Measurements from ENCODE around the gene IL36B. TPM values are rescaled to one million over a fixed set of nuclear protein-coding genes. Genes with fewer than 3 reads are reported as not detected.

Gene IL36B
- total RNA-seq, 1 experiment from 2014 or later, result not detected

- BruUV-seq (replicated peaks), result no TSS peak
- CTCF ChIA-PET, result no interaction called here
- H3K4me2 ChIP-seq, result no peak overlapping the region
- H3K4me3 ChIP-seq, result no peak overlapping the region
- no peak for TF ChIP-seq EZH2 (IDR thresholded peaks at IDR 0.05; ENCODE audit: low read depth)
- H3K4me1 ChIP-seq (replicated peaks; ENCODE audit: insufficient read depth), result no peaks in the 10 kb centered on the region
- H3F3A ChIP-seq (ENCODE audit: insufficient read depth, low read depth), result no peaks in the 10 kb centered on the region
- no peaks in the 10 kb centered on the region for H3K79me2 ChIP-seq (ENCODE audit: low read depth)
- H3K9me3 ChIP-seq (ENCODE audit: insufficient read depth, low read depth), result 0 out of 2 replicates have a peak, but pooled peaks cover 6% of the 10 kb centered on the region
- H3K27ac ChIP-seq, result no peak overlapping the region
- POLR2A ChIA-PET (ENCODE audit: unreplicated experiment), result no interaction called here
- intact Hi-C loops (cut with micrococcal nuclease; ENCODE audit: unreplicated experiment), result no loop called here
- H3K36me3 ChIP-seq (ENCODE audit: low read depth), result no peaks in the 10 kb centered on the region
- no peaks in the 10 kb centered on the region for H3K9me2 ChIP-seq (ENCODE audit: insufficient read depth)
- H2AFZ ChIP-seq, result no peak overlapping the region
- no peaks in the 10 kb centered on the region for H4K20me1 ChIP-seq (ENCODE audit: insufficient read depth)
- H3K27me3 ChIP-seq (ENCODE audit: insufficient read depth, low read depth), result no peaks in the 10 kb centered on the region
- DNase-seq, result no peak
These were observed 6.2 kb downstream of the IL36B start for GRCh38 chr2:113046465-113046864.

GRCh38 chr2:113041871-113042270 is 10.8 kb downstream of the IL36B start:
- no peaks in the 10 kb centered on the region for H3K36me3 ChIP-seq (ENCODE audit: low read depth)
- DNase-seq, result no peak
- H3K4me3 ChIP-seq, result no peak overlapping the region
- H3K4me1 ChIP-seq (replicated peaks; ENCODE audit: insufficient read depth), result no peaks in the 10 kb centered on the region
- no peaks in the 10 kb centered on the region for H3K9me2 ChIP-seq (ENCODE audit: insufficient read depth)
- H4K20me1 ChIP-seq (ENCODE audit: insufficient read depth), result no peaks in the 10 kb centered on the region
- H3K4me2 ChIP-seq, result no peak overlapping the region
- CTCF ChIA-PET, result no interaction called here
- intact Hi-C loops (cut with micrococcal nuclease; ENCODE audit: unreplicated experiment), result no loop called here
- no peak overlapping the region for H2AFZ ChIP-seq
- H3K27ac ChIP-seq, result no peak overlapping the region
- no peaks in the 10 kb centered on the region for H3F3A ChIP-seq (ENCODE audit: insufficient read depth, low read depth)
- H3K9me3 ChIP-seq (ENCODE audit: insufficient read depth, low read depth), result 0 out of 2 replicates have a peak, but pooled peaks cover 6% of the 10 kb centered on the region
- POLR2A ChIA-PET (ENCODE audit: unreplicated experiment), result no interaction called here
- no peaks in the 10 kb centered on the region for H3K27me3 ChIP-seq (ENCODE audit: insufficient read depth, low read depth)
- TF ChIP-seq CTCF (conservative IDR thresholded peaks at IDR 0.05) (peak; percentile 46), EZH2 (IDR thresholded peaks at IDR 0.05; ENCODE audit: low read depth) (no peak)
- no TSS peak for BruUV-seq (replicated peaks)
- H3K79me2 ChIP-seq (ENCODE audit: low read depth), result no peaks in the 10 kb centered on the region

GRCh38 chr2:113039719-113040118 is 12.9 kb downstream of the IL36B start:
- no peaks in the 10 kb centered on the region for H3F3A ChIP-seq (ENCODE audit: insufficient read depth, low read depth)
- BruUV-seq (replicated peaks), result no TSS peak
- intact Hi-C loops (cut with micrococcal nuclease; ENCODE audit: unreplicated experiment), result no loop called here
- POLR2A ChIA-PET (ENCODE audit: unreplicated experiment), result no interaction called here
- H3K4me2 ChIP-seq, result no peak overlapping the region
- TF ChIP-seq EZH2 (IDR thresholded peaks at IDR 0.05; ENCODE audit: low read depth), result no peak
- TF ChIP-seq CTCF (conservative IDR thresholded peaks at IDR 0.05), result no peak
- no peaks in the 10 kb centered on the region for H3K27me3 ChIP-seq (ENCODE audit: insufficient read depth, low read depth)
- H3K9me2 ChIP-seq (ENCODE audit: insufficient read depth), result no peaks in the 10 kb centered on the region
- CTCF ChIA-PET, result no interaction called here
- no peaks in the 10 kb centered on the region for H3K4me1 ChIP-seq (replicated peaks; ENCODE audit: insufficient read depth)
- H3K4me3 ChIP-seq, result no peak overlapping the region
- H4K20me1 ChIP-seq (ENCODE audit: insufficient read depth), result no peaks in the 10 kb centered on the region
- H3K27ac ChIP-seq, result no peak overlapping the region
- no peaks in the 10 kb centered on the region for H3K79me2 ChIP-seq (ENCODE audit: low read depth)
- no peaks in the 10 kb centered on the region for H3K9me3 ChIP-seq (ENCODE audit: insufficient read depth, low read depth)
- H2AFZ ChIP-seq, result no peak overlapping the region
- no peaks in the 10 kb centered on the region for H3K36me3 ChIP-seq (ENCODE audit: low read depth)
- DNase-seq, result no peak

GRCh38 chr2:113039158-113039557 is 13.5 kb downstream of the IL36B start:
- Histone ChIP-seq H3F3A (ENCODE audit: insufficient read depth, low read depth) (no peaks in the 10 kb centered on the region), H3K27me3 (ENCODE audit: insufficient read depth, low read depth) (no peaks in the 10 kb centered on the region), H3K36me3 (ENCODE audit: low read depth) (no peaks in the 10 kb centered on the region), H3K9me2 (ENCODE audit: insufficient read depth) (no peaks in the 10 kb centered on the region), H3K4me3 (no peak overlapping the region), H3K79me2 (ENCODE audit: low read depth) (no peaks in the 10 kb centered on the region), H3K27ac (no peak overlapping the region), H3K4me2 (no peak overlapping the region), H3K4me1 (replicated peaks; ENCODE audit: insufficient read depth) (no peaks in the 10 kb centered on the region), H2AFZ (no peak overlapping the region), H4K20me1 (ENCODE audit: insufficient read depth) (no peaks in the 10 kb centered on the region), H3K9me3 (ENCODE audit: insufficient read depth, low read depth) (no peaks in the 10 kb centered on the region)
- TF ChIP-seq EZH2 (IDR thresholded peaks at IDR 0.05; ENCODE audit: low read depth) (no peak), CTCF (conservative IDR thresholded peaks at IDR 0.05) (no peak)
- BruUV-seq (replicated peaks), result no TSS peak
- POLR2A ChIA-PET (ENCODE audit: unreplicated experiment), result no interaction called here
- DNase-seq, result no peak
- intact Hi-C loops (cut with micrococcal nuclease; ENCODE audit: unreplicated experiment), result no loop called here
- CTCF ChIA-PET, result no interaction called here
